ENCODE results near the gene SLC2A1.
"Not testable (repeated sequence)": the region's sequence is repeated elsewhere in the genome, so short reads cannot be mapped to it uniquely, and the experiment has no call there.

Gene SLC2A1

GRCh38 chr1:42927274-42927841, 31.3 kb downstream of the SLC2A1 start:
- DNase-seq = no peak

DNA sequence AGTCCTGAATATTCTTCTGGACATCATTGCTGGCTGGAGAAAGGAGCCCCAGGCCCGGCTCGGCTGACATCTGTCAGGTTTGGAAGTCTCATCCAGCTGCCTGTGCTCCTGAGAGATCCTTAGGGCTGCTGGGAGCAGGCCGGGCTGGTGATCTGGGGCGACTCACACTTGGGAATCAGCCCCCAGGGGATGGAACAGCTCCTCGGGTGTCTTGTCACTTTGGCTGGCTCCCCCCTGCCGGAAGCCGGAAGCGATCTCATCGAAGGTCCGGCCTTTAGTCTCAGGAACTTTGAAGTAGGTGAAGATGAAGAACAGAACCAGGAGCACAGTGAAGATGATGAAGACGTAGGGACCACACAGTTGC, 31.8 kb downstream of the SLC2A1 start:
- no peak for DNase-seq

- DNase-seq = no peak
Observed at GRCh38 chr1:42926235-42926878, 32.3 kb downstream of the SLC2A1 start.

DNA sequence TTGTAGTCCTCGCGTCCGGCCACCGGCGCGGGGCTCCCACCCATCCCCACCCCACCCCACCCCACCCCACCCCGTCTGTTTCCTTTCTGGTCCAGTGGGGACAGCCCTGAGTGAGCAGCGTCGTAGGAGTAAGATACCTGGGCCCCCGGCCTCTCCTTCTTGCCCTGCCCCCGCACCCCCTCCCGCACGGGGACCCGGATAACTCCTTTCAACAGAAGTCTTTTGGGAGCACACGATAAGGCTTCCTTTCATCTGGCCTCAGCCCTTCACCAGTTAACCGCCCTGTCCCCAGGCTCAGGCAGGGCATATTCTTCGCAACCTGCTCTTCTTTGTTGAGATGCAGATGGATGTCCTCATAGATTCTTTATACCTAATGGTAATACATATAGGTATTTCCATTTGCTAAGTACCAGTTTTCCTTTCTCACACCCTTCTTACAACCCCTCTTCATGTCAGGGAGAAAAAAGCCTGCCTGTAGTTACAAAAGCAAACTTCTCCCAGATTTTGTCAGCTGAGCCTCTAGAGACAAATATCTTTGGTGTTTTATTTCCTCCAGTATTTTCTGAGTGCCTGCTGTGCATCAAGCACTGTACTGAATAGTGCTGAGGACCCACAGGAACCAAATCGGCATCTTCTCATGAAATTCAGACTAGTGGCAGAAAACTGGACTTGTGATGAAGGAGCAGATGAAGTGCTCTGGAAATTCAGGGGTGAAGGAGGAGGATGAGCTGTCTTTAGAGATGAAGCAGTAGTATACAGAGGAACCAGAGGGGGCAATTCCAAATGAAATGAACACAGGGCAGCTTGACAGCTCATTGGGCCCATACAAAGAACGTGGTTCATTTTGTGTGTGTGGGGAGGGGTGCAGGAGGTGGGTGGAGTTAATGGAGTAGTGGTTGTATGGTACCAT, 33.6 kb downstream of the SLC2A1 start:
- peak in 1 of 2 donors; percentile 30 for DNase-seq

DNA sequence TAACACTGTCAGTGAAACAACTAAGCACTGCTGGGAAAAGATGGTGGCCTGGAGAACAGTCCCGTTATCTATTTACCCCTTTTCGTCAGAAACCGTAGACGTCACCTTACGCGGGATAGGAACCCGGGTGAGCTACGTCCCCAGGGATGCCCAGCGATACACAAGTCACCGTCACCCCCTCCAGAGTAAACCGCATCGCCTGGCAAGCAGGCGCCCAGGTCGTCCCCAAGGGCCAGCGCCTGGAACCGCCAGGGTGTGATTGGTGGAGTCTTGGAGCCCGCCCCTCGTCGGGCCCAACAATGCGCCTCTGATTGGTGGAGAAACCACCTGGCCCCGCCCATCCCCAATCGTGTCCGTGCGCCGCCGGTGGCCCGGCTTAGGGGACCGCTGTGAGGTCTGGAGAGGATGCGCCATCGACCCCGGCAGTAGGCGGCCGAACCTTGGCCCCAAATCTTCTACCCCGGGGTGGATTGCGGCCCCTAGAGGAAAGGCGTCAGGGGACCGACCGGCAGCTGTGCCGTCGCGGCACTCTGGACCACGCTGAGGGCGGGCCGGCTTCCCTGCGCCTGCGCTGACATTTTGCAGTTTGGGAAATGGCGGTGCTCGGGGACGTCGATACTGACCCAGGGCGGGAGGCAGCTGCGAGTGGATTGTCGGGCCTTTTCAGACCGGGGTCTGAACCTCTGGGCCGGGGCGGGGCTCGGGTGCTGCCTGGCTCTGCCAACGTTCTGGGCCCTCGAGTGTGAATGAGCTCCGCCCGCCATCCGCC, 34.4 kb downstream of the SLC2A1 start:
- peak; percentile 91 for DNase-seq

GRCh38 chr1:42923367-42924081, 35.1 kb downstream of the SLC2A1 start:
- DNase-seq = peak in 1 of 2 donors; percentile 35

- DNase-seq = peak; percentile 46 to 58
Observed at GRCh38 chr1:42922687-42923366, 35.8 kb downstream of the SLC2A1 start.

- no peak for DNase-seq
Observed at GRCh38 chr1:42921769-42922168, 36.9 kb downstream of the SLC2A1 start.

DNA sequence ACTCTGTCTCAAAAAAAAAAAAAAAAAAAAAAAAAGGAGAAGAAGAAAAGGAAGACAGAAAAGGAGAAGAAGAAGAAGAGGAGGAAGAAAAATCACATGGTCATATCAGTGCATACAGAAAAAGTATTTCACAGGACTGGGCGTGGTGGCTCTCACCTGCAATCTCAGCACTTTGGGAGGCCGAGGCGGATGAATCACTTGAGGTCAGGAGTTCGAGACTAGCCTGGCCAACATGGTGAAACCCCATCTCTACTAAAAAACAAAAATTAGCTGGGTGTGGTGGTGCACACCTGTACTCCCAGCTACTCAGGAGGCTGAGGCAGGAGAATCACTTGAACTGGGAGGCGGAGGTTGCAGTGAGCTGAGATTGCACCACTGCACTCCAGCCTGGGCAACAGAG, 39.0 kb downstream of the SLC2A1 start:
- DNase-seq = not testable (repeated sequence)

GRCh38 chr1:42917241-42917495, 41.5 kb downstream of the SLC2A1 start:
- DNase-seq = no peak

DNA sequence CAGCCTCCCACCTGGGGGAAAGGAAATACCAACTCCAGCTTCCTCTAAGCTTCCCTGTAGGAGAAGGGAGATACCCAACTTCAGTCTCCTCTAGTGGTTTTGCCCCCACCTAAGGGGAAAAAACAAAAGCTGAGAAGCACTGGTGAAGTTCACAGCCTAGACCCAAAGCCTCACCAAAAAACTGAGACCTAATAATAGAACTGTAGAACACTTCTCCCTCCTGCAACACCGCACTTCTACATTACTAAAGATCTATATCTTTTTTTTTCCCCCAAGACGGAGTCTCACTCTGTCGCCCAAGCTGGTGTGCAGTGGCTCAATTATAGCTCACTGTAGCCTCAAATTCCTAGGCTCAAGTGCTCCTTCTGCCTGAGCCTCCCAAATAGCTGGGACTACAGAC, 43.2 kb downstream of the SLC2A1 start:
- no peak for DNase-seq

GRCh38 chr1:42914092-42914627, 44.5 kb downstream of the SLC2A1 start:
- no peak for DNase-seq

DNA sequence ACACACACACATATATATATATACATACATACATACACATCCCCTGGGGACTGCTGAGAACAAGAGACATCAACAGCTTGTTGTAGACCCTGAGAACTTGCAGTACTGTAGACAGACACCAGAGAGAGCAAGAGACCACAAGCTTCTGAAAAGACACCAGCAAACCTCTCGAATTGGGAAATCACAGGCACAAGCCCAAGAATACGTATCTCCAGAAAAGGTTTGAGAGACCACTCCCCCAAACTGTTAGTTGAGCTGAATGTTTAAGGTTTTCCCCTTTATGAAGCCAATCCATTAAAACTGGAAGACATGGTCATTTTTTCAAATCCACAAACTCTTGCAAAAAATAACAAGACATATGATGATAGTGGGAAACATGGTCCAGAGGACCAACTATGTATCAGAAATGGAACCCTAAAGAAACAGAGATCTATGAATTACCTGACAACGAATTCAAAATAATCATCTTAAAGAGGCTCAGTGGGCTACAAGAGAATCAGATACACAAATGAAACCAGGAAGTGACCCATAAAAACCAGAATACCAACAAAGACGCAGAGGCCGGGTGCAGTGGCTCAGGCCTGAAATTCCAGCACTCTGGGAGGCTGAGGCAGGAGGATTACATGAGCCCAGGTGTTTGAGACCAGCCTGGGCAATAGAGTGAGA, 45.1 kb downstream of the SLC2A1 start:
- DNase-seq = peak; percentile 43 to 74

- no peak for DNase-seq
Observed at GRCh38 chr1:42910985-42911384, 47.7 kb downstream of the SLC2A1 start.

GRCh38 chr1:42908046-42908445, 50.6 kb downstream of the SLC2A1 start:
- no peak for DNase-seq

- DNase-seq = no peak
Observed at GRCh38 chr1:42904434-42904833, 54.2 kb downstream of the SLC2A1 start.

- DNase-seq = not testable (repeated sequence)
Observed at GRCh38 chr1:42899960-42900359, 58.7 kb downstream of the SLC2A1 start.

DNA sequence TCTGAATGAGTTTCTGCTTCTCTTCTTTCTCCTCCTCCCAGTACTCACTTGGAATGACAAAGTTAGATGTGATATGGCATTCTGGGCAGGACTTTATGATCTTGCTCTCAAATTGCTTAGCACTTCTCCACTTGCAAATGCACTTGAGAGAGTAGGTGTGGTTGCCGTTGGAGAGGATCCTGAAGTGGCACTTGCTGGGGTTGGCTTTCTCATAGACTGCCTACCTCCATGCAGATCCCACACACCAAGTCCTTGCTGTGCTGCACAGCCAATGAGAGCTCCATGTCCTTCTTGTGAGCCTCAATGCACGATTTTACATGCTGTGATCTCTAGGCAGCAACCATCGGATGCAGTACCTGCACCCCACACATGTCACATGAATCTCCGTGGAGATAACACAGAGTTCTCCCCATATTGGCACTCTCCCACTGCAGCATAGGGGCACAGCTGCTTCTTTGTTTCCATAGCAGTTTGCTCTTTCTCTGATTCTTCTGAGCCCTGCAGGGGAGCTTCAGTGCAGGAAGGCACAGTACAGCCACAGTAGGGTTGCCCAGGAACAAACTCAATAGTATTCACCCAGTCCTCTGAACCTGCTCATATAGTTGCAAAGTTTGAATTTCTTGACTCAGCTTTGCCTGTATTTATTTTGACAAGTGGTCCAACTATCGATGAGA, 67.1 kb downstream of the SLC2A1 start:
- no peak for DNase-seq

DNA sequence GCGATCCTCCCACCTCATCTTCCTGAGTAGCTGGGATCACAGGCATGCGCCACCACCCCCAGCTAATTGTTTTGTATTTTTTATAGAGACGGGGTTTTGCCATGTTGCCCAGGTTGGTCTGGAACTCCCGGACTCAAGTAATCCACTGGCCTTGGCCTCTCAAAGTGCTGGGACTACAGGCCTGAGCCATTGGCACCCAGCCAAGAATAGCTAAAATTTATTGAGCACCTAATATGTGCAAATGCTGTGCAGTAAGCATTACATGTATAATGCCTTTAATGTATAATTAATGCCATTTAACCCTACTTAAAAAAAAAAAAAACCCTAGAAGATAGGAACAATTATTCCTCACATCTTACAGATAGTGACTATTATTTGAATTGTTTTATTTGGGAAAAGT, 69.4 kb downstream of the SLC2A1 start:
- DNase-seq = no peak

DNA sequence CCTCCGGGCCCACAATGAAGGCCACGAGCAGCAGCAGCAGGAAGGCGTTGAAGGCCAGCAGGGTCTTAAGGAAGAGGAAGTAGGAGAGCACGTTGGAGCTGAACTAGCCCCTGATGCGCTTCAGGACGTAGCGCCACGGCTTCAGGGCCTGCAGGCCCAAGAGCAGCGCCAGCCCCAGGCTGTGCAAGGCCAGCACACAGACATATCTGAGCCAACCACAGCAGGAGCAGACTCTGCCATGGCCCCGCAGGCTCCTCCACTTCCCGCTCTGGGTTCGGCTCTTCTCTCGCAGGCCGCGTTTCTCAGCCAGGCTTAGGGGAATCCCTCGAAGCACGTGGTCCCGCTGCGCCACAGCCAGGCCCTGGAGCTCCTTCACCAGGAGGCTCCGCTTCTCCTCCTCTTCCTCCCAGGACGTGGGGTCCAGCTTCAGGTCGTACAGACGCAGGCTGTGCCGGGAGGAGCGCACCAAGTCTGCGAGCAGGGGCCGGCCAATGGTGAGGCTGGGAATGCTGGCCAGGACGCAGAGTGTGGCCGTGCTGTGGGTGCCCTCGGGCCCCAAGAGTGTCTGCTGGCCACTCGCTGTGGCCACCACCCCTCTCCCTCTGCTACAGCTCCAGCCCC, 70.5 kb downstream of the SLC2A1 start:
- DNase-seq = no peak

Measured in activated CD4-positive, alpha-beta T cell treated with anti-CD3 and anti-CD28 coated beads for 4 hours (primary cell).